ENCODE results near the gene SURF1. TPM values are rescaled to one million over a fixed set of nuclear protein-coding genes. Genes with fewer than 3 reads are reported as not detected.
A peak's percentile ranks its signal among the peaks of the same experiment; 100 is the strongest.

The SURF1 gene
- total RNA-seq, 1 donor from 2014 or later: 31.3 TPM

DNA sequence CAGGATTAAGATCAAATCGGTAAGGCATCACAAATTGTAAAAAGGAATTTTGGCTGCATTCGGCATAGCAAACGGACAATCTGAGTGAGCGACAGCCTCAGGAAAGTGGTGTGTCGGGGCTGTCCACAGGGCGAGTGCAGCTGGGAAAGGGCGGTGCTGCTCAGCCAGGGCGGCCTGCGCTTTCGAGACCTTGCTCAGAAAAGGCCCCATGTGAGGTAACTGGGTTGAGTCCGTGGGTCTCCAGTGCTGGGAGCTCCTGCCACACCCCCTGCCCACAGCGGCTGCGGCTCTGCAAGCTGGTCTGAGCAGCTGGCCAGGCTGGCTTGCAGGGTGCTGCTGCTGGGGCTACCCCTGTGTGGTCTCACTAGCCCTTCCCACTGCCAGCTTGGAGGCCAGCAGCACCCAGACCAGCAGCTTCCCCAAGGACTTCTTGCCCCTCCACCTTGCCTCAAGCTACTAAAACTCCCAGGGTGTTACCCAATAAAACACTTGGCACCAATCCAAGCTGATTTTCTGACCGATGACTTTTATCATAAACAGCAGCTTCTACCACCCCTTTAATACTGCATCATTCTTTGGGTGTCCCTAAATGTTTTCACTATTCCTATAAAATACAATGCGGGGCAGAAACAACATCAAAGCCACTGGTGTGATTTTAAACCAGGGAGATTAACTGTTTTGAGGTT, 6.2 kb upstream of the SURF1 start:
- Mint-ChIP-seq H3K27me3 (ENCODE audit: low read depth) (no peaks in the 10 kb centered on the region), H3K4me3 (ENCODE audit: unreplicated experiment) (no peak overlapping the region), H3K36me3 (ENCODE audit: low read depth) (peaks cover 31% of the 10 kb centered on the region), H3K27ac (ENCODE audit: unreplicated experiment) (no peak overlapping the region), H3K9me3 (ENCODE audit: low read depth) (no peaks in the 10 kb centered on the region), H3K4me1 (ENCODE audit: low read depth) (peaks cover 6% of the 10 kb centered on the region)
- TF ChIP-seq, protein P1, sequence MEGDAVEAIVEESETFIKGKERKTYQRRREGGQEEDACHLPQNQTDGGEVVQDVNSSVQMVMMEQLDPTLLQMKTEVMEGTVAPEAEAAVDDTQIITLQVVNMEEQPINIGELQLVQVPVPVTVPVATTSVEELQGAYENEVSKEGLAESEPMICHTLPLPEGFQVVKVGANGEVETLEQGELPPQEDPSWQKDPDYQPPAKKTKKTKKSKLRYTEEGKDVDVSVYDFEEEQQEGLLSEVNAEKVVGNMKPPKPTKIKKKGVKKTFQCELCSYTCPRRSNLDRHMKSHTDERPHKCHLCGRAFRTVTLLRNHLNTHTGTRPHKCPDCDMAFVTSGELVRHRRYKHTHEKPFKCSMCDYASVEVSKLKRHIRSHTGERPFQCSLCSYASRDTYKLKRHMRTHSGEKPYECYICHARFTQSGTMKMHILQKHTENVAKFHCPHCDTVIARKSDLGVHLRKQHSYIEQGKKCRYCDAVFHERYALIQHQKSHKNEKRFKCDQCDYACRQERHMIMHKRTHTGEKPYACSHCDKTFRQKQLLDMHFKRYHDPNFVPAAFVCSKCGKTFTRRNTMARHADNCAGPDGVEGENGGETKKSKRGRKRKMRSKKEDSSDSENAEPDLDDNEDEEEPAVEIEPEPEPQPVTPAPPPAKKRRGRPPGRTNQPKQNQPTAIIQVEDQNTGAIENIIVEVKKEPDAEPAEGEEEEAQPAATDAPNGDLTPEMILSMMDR (IDR thresholded peaks at IDR 0.05): no peak
- no peak for DNase-seq (ENCODE audit: low spot score)

DNA sequence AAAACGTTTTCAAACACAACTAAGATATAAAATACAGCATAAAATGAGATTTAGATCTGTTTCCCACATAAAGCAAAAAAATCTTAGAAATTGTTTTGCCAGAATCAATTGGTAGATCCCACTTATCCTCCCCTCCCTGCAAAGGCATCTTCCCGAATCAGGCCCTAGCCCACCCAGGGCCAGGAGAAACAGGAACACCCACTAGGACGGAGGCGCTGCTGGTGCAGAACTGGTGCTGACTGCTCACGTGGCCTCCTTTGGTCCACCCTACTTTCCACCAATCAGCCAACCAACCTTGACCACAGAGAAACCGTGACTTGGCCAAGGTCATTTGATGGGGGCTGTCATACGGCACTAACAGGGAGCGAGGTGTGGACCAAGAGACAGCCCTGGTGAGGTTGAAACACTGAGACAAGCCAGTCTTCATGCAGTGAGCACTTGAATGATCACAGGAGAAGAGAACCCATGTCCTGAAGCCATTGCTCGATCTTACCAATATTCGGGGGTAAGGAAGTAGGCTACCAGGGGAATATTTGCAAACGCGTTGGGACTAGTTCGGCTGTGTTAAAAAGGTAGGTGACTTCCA, 5.3 kb upstream of the SURF1 start:
- peaks cover 28% of the 10 kb centered on the region for H3K36me3 Mint-ChIP-seq (ENCODE audit: low read depth)
- H3K4me1 Mint-ChIP-seq (ENCODE audit: low read depth): peaks cover 12% of the 10 kb centered on the region
- H3K27ac Mint-ChIP-seq (ENCODE audit: unreplicated experiment): no peak overlapping the region
- no peak for DNase-seq (ENCODE audit: low spot score)
- TF ChIP-seq, protein P1 (IDR thresholded peaks at IDR 0.05): no peak
- no peaks in the 10 kb centered on the region for H3K9me3 Mint-ChIP-seq (ENCODE audit: low read depth)
- no peak overlapping the region for H3K4me3 Mint-ChIP-seq (ENCODE audit: unreplicated experiment)
- H3K27me3 Mint-ChIP-seq (ENCODE audit: low read depth): no peaks in the 10 kb centered on the region

DNA sequence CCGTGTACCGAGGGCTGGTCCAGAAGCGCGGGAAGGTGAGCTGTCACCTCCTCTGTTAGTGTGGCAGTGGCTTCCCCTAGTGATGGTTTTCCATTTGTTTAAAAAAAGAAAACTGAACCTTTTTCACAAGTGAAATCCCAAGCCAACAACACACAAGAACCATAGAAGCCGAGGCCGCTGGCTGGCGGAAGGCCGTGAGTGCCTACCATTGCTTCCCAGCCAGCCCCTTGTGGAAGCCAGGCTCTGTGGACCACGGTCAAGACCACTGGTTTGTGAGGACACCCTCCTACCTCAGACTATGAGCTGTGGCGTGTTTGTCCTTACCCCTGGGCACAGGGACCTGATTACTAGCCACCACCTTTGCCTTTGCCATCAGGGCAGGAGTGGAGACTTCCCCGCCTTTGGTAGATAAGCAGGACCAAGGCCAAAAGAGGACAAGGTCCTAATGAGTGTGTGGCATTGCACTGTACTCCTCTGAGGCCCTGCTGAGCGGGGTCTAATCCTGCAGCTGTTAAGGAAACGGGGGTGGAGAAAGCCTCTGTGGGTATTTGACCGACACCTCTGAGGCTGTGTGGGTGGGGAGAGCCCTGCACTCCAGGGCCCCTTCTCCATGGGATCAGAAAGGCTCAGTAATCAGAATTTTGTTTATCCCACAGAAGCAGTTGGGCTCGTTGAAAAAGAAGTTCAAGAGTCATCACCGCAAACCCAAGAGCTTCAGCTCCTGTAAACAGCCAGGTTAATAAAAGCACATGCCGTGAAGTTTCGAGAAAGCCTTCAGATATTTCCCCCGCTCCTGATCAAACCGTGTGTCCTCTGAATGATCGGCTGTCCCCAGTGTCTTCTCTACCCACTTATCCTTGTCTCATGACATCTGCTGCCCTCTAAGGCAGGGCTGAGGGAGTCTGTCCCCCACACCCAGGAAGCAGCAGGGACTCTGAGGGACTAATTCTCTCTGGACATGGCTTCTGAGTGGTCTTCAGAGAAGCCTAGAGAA, 4.4 kb upstream of the SURF1 start:
- Mint-ChIP-seq H3K4me3 (ENCODE audit: unreplicated experiment) (no peak overlapping the region), H3K9me3 (ENCODE audit: low read depth) (no peaks in the 10 kb centered on the region), H3K4me1 (ENCODE audit: low read depth) (peaks cover 12% of the 10 kb centered on the region), H3K27ac (ENCODE audit: unreplicated experiment) (peak overlapping the region; percentile 83), H3K36me3 (ENCODE audit: low read depth) (peaks cover 25% of the 10 kb centered on the region), H3K27me3 (ENCODE audit: low read depth) (no peaks in the 10 kb centered on the region)
- TF ChIP-seq, protein P1 (IDR thresholded peaks at IDR 0.05): no peak
- no peak for DNase-seq (ENCODE audit: low spot score)

DNA sequence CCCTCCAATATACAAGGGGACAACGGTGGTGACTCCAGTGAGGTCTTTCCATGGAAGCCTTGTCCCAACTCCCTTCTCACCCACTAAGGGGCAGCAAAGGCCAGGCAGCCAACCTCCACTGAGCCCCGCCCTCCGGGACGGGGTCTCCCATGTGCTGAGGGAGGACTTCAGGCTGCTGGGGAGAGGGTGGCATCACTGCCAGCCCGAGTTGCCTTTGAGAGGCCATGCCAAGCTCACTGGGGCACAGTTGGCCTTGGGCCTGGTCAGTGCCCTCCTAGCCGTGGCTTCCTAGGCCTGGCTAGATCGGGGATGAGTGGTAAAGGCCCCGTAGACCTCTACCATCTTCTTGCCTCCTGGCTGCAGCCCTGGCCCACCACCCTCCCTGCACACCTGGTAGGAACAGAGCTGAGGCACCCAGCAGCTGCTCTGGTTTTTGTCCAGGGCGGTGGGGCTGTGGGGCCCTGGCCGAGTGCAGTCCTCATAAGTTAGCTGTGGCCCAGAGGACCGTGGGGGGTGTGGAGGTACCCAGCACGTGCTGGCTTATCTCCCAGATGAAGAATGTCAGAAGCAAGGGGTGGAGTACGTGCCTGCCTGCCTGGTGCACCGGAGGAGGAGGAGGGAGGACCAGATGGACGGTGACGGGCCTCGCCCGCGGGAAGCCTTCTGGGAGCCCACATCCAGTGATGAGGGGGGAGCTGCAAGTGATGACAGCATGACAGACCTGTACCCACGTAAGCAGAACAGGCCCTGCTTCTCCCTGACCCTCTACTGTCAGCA, 3.3 kb upstream of the SURF1 start:
- Mint-ChIP-seq H3K9me3 (ENCODE audit: low read depth) (no peaks in the 10 kb centered on the region), H3K4me1 (ENCODE audit: low read depth) (peaks cover 22% of the 10 kb centered on the region), H3K27me3 (ENCODE audit: low read depth) (no peaks in the 10 kb centered on the region), H3K36me3 (ENCODE audit: low read depth) (peaks cover 22% of the 10 kb centered on the region), H3K4me3 (ENCODE audit: unreplicated experiment) (no peak overlapping the region), H3K27ac (ENCODE audit: unreplicated experiment) (no peak overlapping the region)
- TF ChIP-seq, protein P1 (IDR thresholded peaks at IDR 0.05): peak; percentile 48
- no peak for DNase-seq (ENCODE audit: low spot score)

All from chondrocyte (in vitro differentiated cells).